Liver (tissue), 9 donors: ENCODE results near the gene YBX3. TPM values are rescaled to one million over a fixed set of nuclear protein-coding genes. Genes with fewer than 3 reads are reported as not detected.

Source experiments
- DNase-seq: peaks from one replicate; pipeline ENCODE4 v3.0.0-alpha.2; 2017; ENCODE audit warnings: low spot score
- H3K27ac ChIP-seq, 2 donors: one replicate each; pipeline ENCODE4 v1.7.0; 2013; ENCODE audit warnings: inconsistent platforms in 2 of 2, low read length in 2 of 2, control low read depth in 1 of 2, low read depth in 1 of 2, mild to moderate bottlenecking in 1 of 2
- H3K27me3 ChIP-seq, 4 donors: one replicate each; pipeline versions ENCODE4 v1.6.1 to v1.7.0; 2013; ENCODE audit warnings: low read length in 3 of 4, inconsistent platforms in 1 of 4, mild to moderate bottlenecking in 1 of 4, moderate library complexity in 1 of 4; ENCODE audit not compliant: control insufficient read depth in 4 of 4, insufficient read depth in 4 of 4
- H3K36me3 ChIP-seq, 4 donors: one replicate each; pipeline versions ENCODE4 v1.6.1 to v1.7.0; 2013; ENCODE audit warnings: low read length in 3 of 4, mild to moderate bottlenecking in 3 of 4, low read depth in 1 of 4, moderate library complexity in 1 of 4; ENCODE audit not compliant: control insufficient read depth in 4 of 4, insufficient read depth in 3 of 4
- H3K4me1 ChIP-seq, 4 donors: one replicate each; pipeline versions ENCODE4 v1.6.1 to v1.7.0; 2013; ENCODE audit warnings: low read length in 3 of 4, mild to moderate bottlenecking in 3 of 4, moderate library complexity in 1 of 4; ENCODE audit not compliant: control insufficient read depth in 4 of 4, insufficient read depth in 4 of 4
- H3K4me3 ChIP-seq, 3 donors: one replicate each; pipeline versions ENCODE4 v1.6.1 to v1.7.0; 2013; ENCODE audit warnings: low read length in 3 of 3, control low read depth in 1 of 3, low read depth in 1 of 3, mild to moderate bottlenecking in 1 of 3
- H3K9ac ChIP-seq, 2 donors: one replicate each; pipeline ENCODE4 v1.7.0; 2013; ENCODE audit warnings: low read length in 2 of 2, mild to moderate bottlenecking in 2 of 2, moderate library complexity in 2 of 2, control low read depth in 1 of 2, low read depth in 1 of 2
- H3K9me3 ChIP-seq, 4 donors: one replicate each; pipeline versions ENCODE4 v1.6.1 to v1.7.0; 2013; ENCODE audit warnings: low read length in 3 of 4; ENCODE audit not compliant: control insufficient read depth in 4 of 4
- ATF3 ChIP-seq: IDR thresholded peaks from 2 replicates; pipeline ENCODE4 v1.6.1; 2016; ENCODE audit warnings: antibody characterized with exemption
- CTCF ChIP-seq: fragments of 150-350 bp; IDR thresholded peaks from 2 replicates; pipeline ENCODE4 v1.5.1; 2017; ENCODE audit warnings: improper control_type of control experiment, low read depth, low read length; ENCODE audit not compliant: missing input control
- EGR1 ChIP-seq, 2 donors: IDR thresholded peaks; 2 replicates each; pipeline ENCODE4 v1.6.1; 2016 to 2018; ENCODE audit warnings: antibody characterized with exemption in 2 of 2, low read depth in 2 of 2
- FOXA1 ChIP-seq: IDR thresholded peaks from 2 replicates; pipeline ENCODE4 v1.6.1; 2016; ENCODE audit warnings: antibody characterized with exemption
- FOXA2 ChIP-seq: IDR thresholded peaks from 2 replicates; pipeline ENCODE4 v1.6.1; 2016; ENCODE audit warnings: antibody characterized with exemption
- GABPA ChIP-seq, 2 donors: IDR thresholded peaks in 1 of 2; conservative IDR thresholded peaks in 1 of 2; 2 replicates each; pipeline ENCODE4 v1.6.1; 2016; ENCODE audit warnings: antibody characterized with exemption in 2 of 2, mild to moderate bottlenecking in 1 of 2, moderate library complexity in 1 of 2
- HNF4A ChIP-seq, 2 donors: conservative IDR thresholded peaks; 2 replicates each; pipeline ENCODE4 v1.6.1; 2016; ENCODE audit warnings: antibody characterized with exemption in 2 of 2, mild to moderate bottlenecking in 2 of 2
- HNF4G ChIP-seq: IDR thresholded peaks from 2 replicates; pipeline ENCODE4 v1.6.1; 2016; ENCODE audit warnings: antibody characterized with exemption
- JUND ChIP-seq, 2 donors: IDR thresholded peaks; 2 replicates each; pipeline ENCODE4 v1.6.1; 2016; ENCODE audit warnings: antibody characterized with exemption in 2 of 2
- MAX ChIP-seq: IDR thresholded peaks from 2 replicates; pipeline ENCODE4 v1.6.1; 2016; ENCODE audit warnings: antibody characterized with exemption
- REST ChIP-seq: IDR thresholded peaks from 2 replicates; pipeline ENCODE4 v1.6.1; 2016; ENCODE audit warnings: antibody characterized with exemption, mild to moderate bottlenecking
- RXRA ChIP-seq, 2 donors: IDR thresholded peaks; 2 replicates each; pipeline ENCODE4 v1.6.1; 2017 to 2018; ENCODE audit warnings: antibody characterized with exemption in 2 of 2, mild to moderate bottlenecking in 1 of 2
- YY1 ChIP-seq: IDR thresholded peaks from 2 replicates; pipeline ENCODE4 v1.6.1; 2016; ENCODE audit warnings: antibody characterized with exemption, mild to moderate bottlenecking
- ZBTB33 ChIP-seq: IDR thresholded peaks from 2 replicates; pipeline ENCODE4 v1.6.1; 2016; ENCODE audit warnings: antibody characterized with exemption
- WGBS: extraction: QIAGEN DNeasy Blood & Tissue Kit; methylation state at CpG from one replicate; pipeline ENCODE4 v1.1.7; 2013; 5-methylcytosine and 5-hydroxymethylcytosine counted together
- polyA plus RNA-seq, 2 donors: library from polyadenylated mRNA; stranded (reverse) in 1 of 2; unstranded in 1 of 2; fragments of 200-250 nt in 1 of 2; fragments of >200 nt in 1 of 2; fragmentation: Nextera tagmentation in 1 of 2; extraction: Ambion mirVana in 1 of 2; gene quantifications; one replicate each; pipeline versions ENCODE4 v1.2.1 to v1.2.3, GENCODE V29; 2013 to 2015
- total RNA-seq, 2 donors: library from RNA; depleted of rRNA; stranded (reverse); fragments of >200 nt; gene quantifications; one replicate each; pipeline ENCODE4 v1.2.3, GENCODE V29; 2014
- donor health status: healthy.
- donor health status: healthy.
- donor health status: healthy.
- donor health status: healthy.
- donor health status: healthy.

YBX3 gene
- total and polyA plus RNA-seq, 4 donors, result 6.8 to 116 (median 15.7) TPM

GRCh38 chr12:10701843-10702242, 21.3 kb downstream of the YBX3 start (continued):
- TF ChIP-seq ATF3 (no peak), EGR1 (IDR thresholded peaks at IDR 0.05; ENCODE audit: low read depth in 2 of 2) (no peak), MAX (no peak), YY1 (no peak)

- Histone ChIP-seq H3K4me3 (no peak overlapping the region), H3K36me3 (peaks cover 0 to 60% (median 28%) of the 10 kb centered on the region in 4 donors), H3K9me3 (no peaks in the 10 kb centered on the region), H3K27me3 (no peaks in the 10 kb centered on the region), H3K4me1 (no peaks in the 10 kb centered on the region), H3K9ac (no peak overlapping the region), H3K27ac (no peak overlapping the region)
- no peak for DNase-seq
- 74% methylated on average over 3 of the region's 3 CpGs for WGBS
- TF ChIP-seq CTCF (no peak), EGR1 (IDR thresholded peaks at IDR 0.05; ENCODE audit: low read depth in 2 of 2) (no peak), FOXA2 (no peak)
These were observed 21.9 kb downstream of the YBX3 start for GRCh38 chr12:10701131-10701681.

GRCh38 chr12:10700581-10700980, 22.5 kb downstream of the YBX3 start:
- H3K4me3 ChIP-seq, result no peak overlapping the region
- H3K4me1 ChIP-seq, result no peaks in the 10 kb centered on the region
- H3K27ac ChIP-seq, result no peak overlapping the region
- H3K27me3 ChIP-seq, result no peaks in the 10 kb centered on the region
- TF ChIP-seq MAX, result no peak
- DNase-seq, result no peak
- H3K9ac ChIP-seq, result no peak overlapping the region
- no peaks in the 10 kb centered on the region for H3K9me3 ChIP-seq
- peaks cover 0 to 58% (median 27%) of the 10 kb centered on the region in 4 donors for H3K36me3 ChIP-seq
- 94% methylated on average over 3 of the region's 3 CpGs for WGBS

GRCh38 chr12:10697862-10698261, 25.3 kb downstream of the YBX3 start:
- peaks cover 0 to 42% (median 18%) of the 10 kb centered on the region in 4 donors for H3K36me3 ChIP-seq
- H3K9me3 ChIP-seq, result no peaks in the 10 kb centered on the region
- H3K27ac ChIP-seq, result no peak overlapping the region
- no peak overlapping the region for H3K4me3 ChIP-seq
- DNase-seq, result no peak
- H3K27me3 ChIP-seq, result no peaks in the 10 kb centered on the region
- H3K4me1 ChIP-seq, result no peaks in the 10 kb centered on the region
- 86% methylated on average over 1 of the region's 1 CpG for WGBS
- no peak overlapping the region for H3K9ac ChIP-seq
- TF ChIP-seq ZBTB33 (no peak), MAX (no peak), CTCF (no peak), HNF4G (no peak), JUND (IDR thresholded peaks at IDR 0.05) (no peak), EGR1 (IDR thresholded peaks at IDR 0.05; ENCODE audit: low read depth in 2 of 2) (no peak), RXRA (IDR thresholded peaks at IDR 0.05) (no peak), GABPA (IDR thresholded peaks at IDR 0.05 in 1 of 2, conservative IDR thresholded peaks at IDR 0.05 in 1 of 2) (no peak), HNF4A (conservative IDR thresholded peaks at IDR 0.05) (no peak), FOXA1 (no peak), REST (no peak)
